ENCODE data around the gene NKX2-2.

DNA sequence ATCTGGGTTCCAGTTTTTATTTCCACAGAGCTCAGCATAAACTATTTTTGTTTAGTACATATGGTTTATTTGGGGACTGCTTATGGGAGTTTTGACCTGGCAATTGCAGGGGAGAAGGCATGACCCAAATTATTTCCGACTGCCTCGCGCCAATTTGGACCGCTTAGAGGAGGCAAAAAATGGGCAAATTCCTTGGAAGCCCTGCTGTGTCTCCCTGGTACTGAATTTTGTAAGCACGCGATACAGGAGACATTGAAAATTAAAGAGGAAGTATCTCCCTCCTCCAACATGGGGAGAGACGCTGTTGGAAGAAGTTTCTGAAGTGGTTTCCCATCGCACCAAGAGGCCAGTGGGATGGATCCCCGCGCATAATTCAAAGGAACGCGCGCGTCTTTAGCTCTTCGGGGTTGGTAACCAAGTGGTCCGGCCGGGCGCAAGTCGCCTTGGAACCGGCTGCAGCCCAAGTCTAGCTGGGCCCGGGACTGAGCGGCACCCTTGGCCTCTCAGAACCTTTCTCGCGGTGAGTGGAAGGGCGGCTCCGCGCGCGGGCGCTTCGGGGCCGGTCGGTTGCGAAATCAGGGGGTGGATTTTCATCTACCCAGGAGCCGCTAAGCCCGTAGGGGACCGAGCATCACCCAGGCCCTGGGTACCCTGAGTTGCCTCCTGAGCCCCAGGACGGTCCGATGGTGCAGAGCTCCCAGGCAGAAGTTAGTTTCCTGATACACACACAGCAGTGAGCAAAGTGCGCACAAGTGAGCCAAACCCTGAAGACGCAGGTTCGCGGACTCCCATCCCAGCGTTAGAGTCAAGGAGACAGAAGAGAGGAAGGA, 6.2 kb downstream of the NKX2-2 start:
- TF ChIP-seq, protein P1, sequence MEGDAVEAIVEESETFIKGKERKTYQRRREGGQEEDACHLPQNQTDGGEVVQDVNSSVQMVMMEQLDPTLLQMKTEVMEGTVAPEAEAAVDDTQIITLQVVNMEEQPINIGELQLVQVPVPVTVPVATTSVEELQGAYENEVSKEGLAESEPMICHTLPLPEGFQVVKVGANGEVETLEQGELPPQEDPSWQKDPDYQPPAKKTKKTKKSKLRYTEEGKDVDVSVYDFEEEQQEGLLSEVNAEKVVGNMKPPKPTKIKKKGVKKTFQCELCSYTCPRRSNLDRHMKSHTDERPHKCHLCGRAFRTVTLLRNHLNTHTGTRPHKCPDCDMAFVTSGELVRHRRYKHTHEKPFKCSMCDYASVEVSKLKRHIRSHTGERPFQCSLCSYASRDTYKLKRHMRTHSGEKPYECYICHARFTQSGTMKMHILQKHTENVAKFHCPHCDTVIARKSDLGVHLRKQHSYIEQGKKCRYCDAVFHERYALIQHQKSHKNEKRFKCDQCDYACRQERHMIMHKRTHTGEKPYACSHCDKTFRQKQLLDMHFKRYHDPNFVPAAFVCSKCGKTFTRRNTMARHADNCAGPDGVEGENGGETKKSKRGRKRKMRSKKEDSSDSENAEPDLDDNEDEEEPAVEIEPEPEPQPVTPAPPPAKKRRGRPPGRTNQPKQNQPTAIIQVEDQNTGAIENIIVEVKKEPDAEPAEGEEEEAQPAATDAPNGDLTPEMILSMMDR (IDR thresholded peaks at IDR 0.05), result no peak
- no peak for TF ChIP-seq EP300 (IDR thresholded peaks at IDR 0.05)
